H1 (cell line): ENCODE results near the gene MAGED2. TPM values are rescaled to one million over a fixed set of nuclear protein-coding genes. Genes with fewer than 3 reads are reported as not detected.

Experiments
- CTCF ChIA-PET: fragments of 300-600 bp; sonication (Branson Sonifier 250); formaldehyde crosslinking; loops from one replicate; lab custom pipeline; 2021; ENCODE audit not compliant: partially characterized antibody; lab: Charles Lee
- POLR2A ChIA-PET: fragments of 300-600 bp; sonication (Branson Sonifier 250); formaldehyde crosslinking; loops from one replicate; lab custom pipeline; 2021; ENCODE audit warnings: inconsistent platforms; ENCODE audit not compliant: partially characterized antibody; lab: Charles Lee
- DNase-seq, 2 experiments: peaks; one replicate each; pipeline versions ENCODE4 v3.0.0 to v3.0.0-alpha.2; 2010 to 2022; ENCODE audit warnings: low spot score in 2 of 2, low read depth in 1 of 2, mixed read lengths in 1 of 2
- FAIRE-seq: peaks from 2 replicates; lab custom pipeline; 2011; peaks lifted over from hg19 to GRCh38; lab: Jason Lieb, UNC
- H2AFZ ChIP-seq: 2 replicates; pipeline ENCODE4 v1.8.1; 2012; ENCODE audit warnings: low read length, inconsistent platforms
- H2AK5ac ChIP-seq: 2 replicates; pipeline ENCODE4 v1.6.1; 2013; ENCODE audit warnings: low read depth, low read length
- H2BK120ac ChIP-seq: replicated peaks from 2 replicates; pipeline ENCODE3; 2013; ENCODE audit warnings: low read depth, low read length, inconsistent platforms
- H2BK12ac ChIP-seq: 2 replicates; pipeline ENCODE4 v1.6.1; 2013; ENCODE audit warnings: low read depth, low read length
- H2BK15ac ChIP-seq: 2 replicates; pipeline ENCODE4 v1.6.1; 2013; ENCODE audit warnings: low read length
- H2BK20ac ChIP-seq: 2 replicates; pipeline ENCODE4 v1.6.1; 2013; ENCODE audit warnings: low read length
- H2BK5ac ChIP-seq: 2 replicates; pipeline ENCODE4 v1.6.1; 2013; ENCODE audit warnings: low read depth, low read length
- H3K14ac ChIP-seq: 2 replicates; pipeline ENCODE4 v1.6.1; 2013; ENCODE audit warnings: inconsistent platforms; ENCODE audit not compliant: insufficient read length
- H3K18ac ChIP-seq: 2 replicates; pipeline ENCODE4 v1.6.1; 2013; ENCODE audit warnings: low read length; ENCODE audit errors: extremely low read depth
- H3K23ac ChIP-seq: 2 replicates; pipeline ENCODE4 v1.6.1; 2013; ENCODE audit warnings: inconsistent platforms; ENCODE audit not compliant: insufficient read length
- H3K23me2 ChIP-seq: 2 replicates; pipeline ENCODE4 v1.6.1; 2013; ENCODE audit warnings: low read depth, low read length
- H3K27ac ChIP-seq: 2 replicates; pipeline ENCODE4 v1.6.1; 2011; ENCODE audit warnings: low read depth, low read length, inconsistent platforms
- H3K27me3 ChIP-seq, 4 experiments: replicated peaks in 1 of 4; 1 replicate in 1 of 4; 2 replicates in 3 of 4; pipeline versions ENCODE4 v1.6.1 to v1.8.1; 2011 to 2013; ENCODE audit warnings: low read length in 3 of 4, mild to moderate bottlenecking in 3 of 4, inconsistent platforms in 2 of 4, mixed read lengths in 2 of 4, moderate library complexity in 1 of 4; ENCODE audit not compliant: control insufficient read depth in 3 of 4, insufficient read depth in 3 of 4; ENCODE audit errors: extremely low read depth in 1 of 4
- H3K36me3 ChIP-seq, 4 experiments: 2 replicates each; pipeline versions ENCODE4 v1.6.1 to v1.8.1; 2011 to 2013; ENCODE audit warnings: mild to moderate bottlenecking in 4 of 4, low read length in 3 of 4, moderate library complexity in 2 of 4, control low read depth in 1 of 4, inconsistent platforms in 1 of 4; ENCODE audit not compliant: insufficient read depth in 4 of 4, control insufficient read depth in 2 of 4
- H3K4ac ChIP-seq: replicated peaks from 2 replicates; pipeline ENCODE3; 2013; ENCODE audit warnings: low read length, low read depth, mixed read lengths, inconsistent platforms; ENCODE audit not compliant: insufficient read length
- H3K4me1 ChIP-seq, 4 experiments: replicated peaks in 1 of 4; 1 replicate in 1 of 4; 2 replicates in 3 of 4; pipeline versions ENCODE4 v1.6.1 to v1.8.1; 2011 to 2013; ENCODE audit warnings: low read length in 3 of 4, inconsistent platforms in 2 of 4, mixed read lengths in 1 of 4; ENCODE audit not compliant: insufficient read depth in 4 of 4, control insufficient read depth in 3 of 4
- H3K4me2 ChIP-seq, 2 experiments: 2 replicates each; pipeline versions ENCODE4 v1.6.1 to v1.8.1; 2011 to 2013; ENCODE audit warnings: low read depth in 2 of 2, low read length in 2 of 2, control low read depth in 1 of 2, inconsistent platforms in 1 of 2, mild to moderate bottlenecking in 1 of 2; ENCODE audit not compliant: insufficient read depth in 1 of 2
- H3K4me3 ChIP-seq, 4 experiments: fragments of 200-600, 300-600 bp in 1 of 4; sonication (generic), shearing (Covaris generic), sonication (Bioruptor Twin) in 1 of 4; 2 replicates each; pipeline versions ENCODE4 v1.5.1 to v1.8.1; 2011 to 2016; ENCODE audit warnings: low read length in 4 of 4, low read depth in 3 of 4, control low read depth in 2 of 4, inconsistent platforms in 2 of 4, mild to moderate bottlenecking in 2 of 4, mixed read lengths in 1 of 4, moderate library complexity in 1 of 4; ENCODE audit not compliant: insufficient read depth in 2 of 4; ENCODE audit errors: extremely low read depth in 1 of 4
- H3K56ac ChIP-seq: replicated peaks from 2 replicates; pipeline ENCODE3; 2013; ENCODE audit warnings: low read depth, mild to moderate bottlenecking, mixed read lengths, low read length, inconsistent platforms; ENCODE audit not compliant: insufficient read length
- H3K79me1 ChIP-seq: 2 replicates; pipeline ENCODE4 v1.6.1; 2013; ENCODE audit warnings: low read depth, low read length, control low read depth
- H3K79me2 ChIP-seq, 2 experiments: 2 replicates each; pipeline versions ENCODE4 v1.6.1 to v1.8.1; 2012 to 2013; ENCODE audit warnings: low read length in 2 of 2, mild to moderate bottlenecking in 2 of 2, inconsistent platforms in 1 of 2; ENCODE audit not compliant: insufficient read depth in 2 of 2, control insufficient read depth in 1 of 2
- H3K9ac ChIP-seq, 4 experiments: replicated peaks in 1 of 4; 1 replicate in 1 of 4; 2 replicates in 3 of 4; pipeline versions ENCODE4 v1.6.1 to v1.8.1; 2011 to 2013; ENCODE audit warnings: low read depth in 3 of 4, low read length in 3 of 4, control low read depth in 2 of 4, mild to moderate bottlenecking in 2 of 4, moderate library complexity in 2 of 4, inconsistent platforms in 1 of 4; ENCODE audit errors: extremely low read depth in 1 of 4
- H3K9me3 ChIP-seq, 2 experiments: 2 replicates each; pipeline versions ENCODE4 v1.6.1 to v1.8.1; 2012 to 2013; ENCODE audit warnings: mild to moderate bottlenecking in 2 of 2, moderate library complexity in 2 of 2, control low read depth in 1 of 2, inconsistent platforms in 1 of 2, low read depth in 1 of 2, low read length in 1 of 2, mixed read lengths in 1 of 2; ENCODE audit not compliant: insufficient read depth in 2 of 2
- H4K20me1 ChIP-seq, 2 experiments: replicated peaks in 1 of 2; 2 replicates each; pipeline versions ENCODE3 to v1.8.1; 2011 to 2013; ENCODE audit warnings: inconsistent platforms in 2 of 2, low read length in 2 of 2, mild to moderate bottlenecking in 1 of 2; ENCODE audit not compliant: insufficient read depth in 2 of 2, control insufficient read depth in 1 of 2
- H4K5ac ChIP-seq: 2 replicates; pipeline ENCODE4 v1.6.1; 2013; ENCODE audit warnings: low read length, low read depth, mixed read lengths, inconsistent platforms; ENCODE audit not compliant: insufficient read length
- H4K8ac ChIP-seq: 2 replicates; pipeline ENCODE4 v1.8.0; 2013; ENCODE audit warnings: mild to moderate bottlenecking, moderate library complexity, low read length, inconsistent platforms; ENCODE audit not compliant: insufficient read depth; ENCODE audit errors: extremely low read depth
- H4K91ac ChIP-seq: replicated peaks from 2 replicates; pipeline ENCODE3; 2013; ENCODE audit warnings: low read length, mixed read lengths, inconsistent platforms; ENCODE audit not compliant: insufficient read length
- BCL11A ChIP-seq, 2 experiments: IDR thresholded peaks; one replicate each; pipeline ENCODE4 v1.6.1; 2011; ENCODE audit warnings: low read depth in 2 of 2, low read length in 2 of 2, mild to moderate bottlenecking in 2 of 2
- CBX5 ChIP-seq: fragments of 300-800, 300-1000 bp; sonication (generic); IDR thresholded peaks from 2 replicates; pipeline ENCODE4 v1.7.1; 2016; ENCODE audit warnings: antibody characterized with exemption, low read length, low read depth
- CBX8 ChIP-seq: fragments of 300-800, 300-1000 bp; sonication (generic); IDR thresholded peaks from 2 replicates; pipeline ENCODE4 v1.7.1; 2016; ENCODE audit warnings: low read depth, low read length, borderline replicate concordance
- CHD1 ChIP-seq: IDR thresholded peaks from 2 replicates; pipeline ENCODE4 v1.6.1; 2012; ENCODE audit warnings: low read depth, low read length, improper control_type of control experiment
- CREB1 ChIP-seq: IDR thresholded peaks from 2 replicates; pipeline ENCODE4 v1.6.1; 2012; ENCODE audit warnings: inconsistent platforms
- E2F6 ChIP-seq: IDR thresholded peaks from 2 replicates; pipeline ENCODE4 v1.6.1; 2012; ENCODE audit warnings: inconsistent platforms
- GTF2F1 ChIP-seq: IDR thresholded peaks from 2 replicates; pipeline ENCODE4 v1.6.1; 2012; ENCODE audit warnings: low read depth, low read length, improper control_type of control experiment, borderline replicate concordance
- JUND ChIP-seq: IDR thresholded peaks from 2 replicates; pipeline ENCODE4 v1.6.1; 2011; ENCODE audit warnings: mild to moderate bottlenecking, improper control_type of control experiment, low read length
- KDM5A ChIP-seq: fragments of 200-600 bp; IDR thresholded peaks from 2 replicates; pipeline ENCODE4 v1.7.1; 2012; ENCODE audit warnings: mild to moderate bottlenecking, low read length, inconsistent platforms, mixed read lengths
- PHF8 ChIP-seq: fragments of 200-600 bp; sonication (generic); conservative IDR thresholded peaks from 2 replicates; pipeline ENCODE4 v1.7.1; 2012; ENCODE audit warnings: low read depth, mild to moderate bottlenecking, inconsistent platforms, low read length, moderate library complexity
- POLR2AphosphoS5 ChIP-seq: IDR thresholded peaks from 2 replicates; pipeline ENCODE4 v1.6.1; 2011; ENCODE audit warnings: low read depth, low read length
- RFX5 ChIP-seq: IDR thresholded peaks from 2 replicates; pipeline ENCODE4 v1.6.1; 2011; ENCODE audit warnings: low read depth, low read length, improper control_type of control experiment, borderline replicate concordance
- RXRA ChIP-seq: IDR thresholded peaks from 2 replicates; pipeline ENCODE4 v1.6.1; 2011; ENCODE audit warnings: low read depth, mild to moderate bottlenecking, low read length, moderate library complexity; ENCODE audit not compliant: insufficient read depth
- SP4 ChIP-seq: IDR thresholded peaks from 2 replicates; pipeline ENCODE4 v1.6.1; 2012; ENCODE audit warnings: low read length, inconsistent platforms
- SUZ12 ChIP-seq: fragments of 200-600 bp; sonication (generic); IDR thresholded peaks from 2 replicates; pipeline ENCODE4 v1.6.1; 2012; ENCODE audit warnings: mild to moderate bottlenecking, inconsistent platforms, low read length, moderate library complexity, mixed read lengths
- WGBS, 2 experiments: shearing (Covaris generic) in 1 of 2; methylation state at CpG; one replicate each; pipeline versions ENCODE4 v1.1.6 to v1.1.7; 2013 to 2015; ENCODE audit warnings: low lambda C conversion rate in 2 of 2, mixed read lengths in 2 of 2, inconsistent platforms in 1 of 2, low coverage in 1 of 2, missing lambda C conversion rate in 1 of 2; ENCODE audit not compliant: insufficient replicate concordance in 2 of 2, insufficient coverage in 1 of 2, insufficient read length in 1 of 2; ENCODE audit errors: extremely low coverage in 1 of 2, missing lambda C conversion rate in 1 of 2; 5-methylcytosine and 5-hydroxymethylcytosine counted together
- polyA plus RNA-seq, 7 experiments: library from polyadenylated mRNA; depleted of rRNA in 3 of 7; stranded (reverse) in 5 of 7; unstranded in 2 of 7; fragments of >200 nt in 5 of 7; fragments of 200-250 nt in 2 of 7; gene quantifications; 1 replicate in 5 of 7; 2 replicates in 1 of 7; 4 replicates in 1 of 7; pipeline versions ENCODE4 v1.2.1 to v1.2.3, GENCODE V29; 2011 to 2013; ENCODE audit warnings: missing spikeins in 2 of 7, mixed read lengths in 2 of 7
- total RNA-seq: library from RNA; stranded (reverse); fragmentation: NEBNext Ultra II Directional; extraction: Animal tissue kit (Norgen Biotek cat#: 25700); gene quantifications from 2 replicates; pipeline ENCODE4 v1.2.1, GENCODE V29; 2021

Gene MAGED2
- total and polyA plus RNA-seq, 2 of the 8 experiments (the other 6 are each of a cell fraction or from before 2014, with no cell fraction given) = 83.3 to 120 TPM

GRCh38 chrX:54799046-54799445 is 8.5 kb upstream of the MAGED2 start:
- Histone ChIP-seq H4K8ac (no peak overlapping the region), H3K14ac (no peak overlapping the region), H2BK20ac (no peak overlapping the region), H3K4me2 (no peak overlapping the region), H3K79me1 (no peaks in the 10 kb centered on the region), H3K18ac (no peak overlapping the region), H4K20me1 (no peaks in the 10 kb centered on the region), H3K4ac (no peak overlapping the region), H2AFZ (no peak overlapping the region), H4K91ac (no peak overlapping the region), H3K27me3 (no peaks in the 10 kb centered on the region), H2BK120ac (no peak overlapping the region), H3K9me3 (no peaks in the 10 kb centered on the region), H3K23me2 (no peaks in the 10 kb centered on the region), H3K56ac (no peak overlapping the region), H3K36me3 (no peaks in the 10 kb centered on the region), H2BK12ac (no peak overlapping the region), H3K4me1 (0 out of 7 replicates have a peak, but pooled peaks cover 0 to 2% (median 0%) of the 10 kb centered on the region in 4 experiments), H3K4me3 (no peak overlapping the region), H2BK15ac (no peak overlapping the region), H2BK5ac (no peak overlapping the region), H3K27ac (no peak overlapping the region), H3K23ac (no peak overlapping the region), H4K5ac (no peak overlapping the region), H3K9ac (no peak overlapping the region), H2AK5ac (no peak overlapping the region), H3K79me2 (no peaks in the 10 kb centered on the region)
- FAIRE-seq (no peak), DNase-seq (no peak)
- POLR2A ChIA-PET = no interaction called here
- WGBS, 2 experiments = 94% methylated on average over 2 of the region's 2 CpGs; no CpG with 5 or more reads in 1 of the 2 experiments
- CTCF ChIA-PET = interaction anchor here (1.5 kb wide), 1 partner anchor 159 kb away, joined by 5 read pairs; no protein-coding TSS in a partner anchor
- no peak for TF ChIP-seq PHF8
- no peak for TF ChIP-seq KDM5A
- no peak for TF ChIP-seq CBX8
- TF ChIP-seq SUZ12 = no peak
- TF ChIP-seq RFX5 = no peak
- no peak for TF ChIP-seq GTF2F1
- no peak for TF ChIP-seq JUND
- no peak for TF ChIP-seq SP4
- no peak for TF ChIP-seq CBX5
- TF ChIP-seq CREB1 = no peak
- TF ChIP-seq POLR2AphosphoS5 = no peak
- no peak for TF ChIP-seq BCL11A (IDR thresholded peaks at IDR 0.05; ENCODE audit: low read depth in 2 of 2, low read length in 2 of 2)
- TF ChIP-seq RXRA = no peak
- no peak for TF ChIP-seq E2F6
- no peak for TF ChIP-seq CHD1
